GM21390 (cell line): ENCODE measurements around the gene SLC5A5.
"Not testable (repeated sequence)": the region's sequence is repeated elsewhere in the genome, so short reads cannot be mapped to it uniquely, and the experiment has no call there.

Source experiments
- ATAC-seq: cut with Tn5 transposase; IDR thresholded peaks from one replicate; pipeline ENCODE4 v1.9.1; 2021; ENCODE audit not compliant: unreplicated experiment

Gene SLC5A5

DNA sequence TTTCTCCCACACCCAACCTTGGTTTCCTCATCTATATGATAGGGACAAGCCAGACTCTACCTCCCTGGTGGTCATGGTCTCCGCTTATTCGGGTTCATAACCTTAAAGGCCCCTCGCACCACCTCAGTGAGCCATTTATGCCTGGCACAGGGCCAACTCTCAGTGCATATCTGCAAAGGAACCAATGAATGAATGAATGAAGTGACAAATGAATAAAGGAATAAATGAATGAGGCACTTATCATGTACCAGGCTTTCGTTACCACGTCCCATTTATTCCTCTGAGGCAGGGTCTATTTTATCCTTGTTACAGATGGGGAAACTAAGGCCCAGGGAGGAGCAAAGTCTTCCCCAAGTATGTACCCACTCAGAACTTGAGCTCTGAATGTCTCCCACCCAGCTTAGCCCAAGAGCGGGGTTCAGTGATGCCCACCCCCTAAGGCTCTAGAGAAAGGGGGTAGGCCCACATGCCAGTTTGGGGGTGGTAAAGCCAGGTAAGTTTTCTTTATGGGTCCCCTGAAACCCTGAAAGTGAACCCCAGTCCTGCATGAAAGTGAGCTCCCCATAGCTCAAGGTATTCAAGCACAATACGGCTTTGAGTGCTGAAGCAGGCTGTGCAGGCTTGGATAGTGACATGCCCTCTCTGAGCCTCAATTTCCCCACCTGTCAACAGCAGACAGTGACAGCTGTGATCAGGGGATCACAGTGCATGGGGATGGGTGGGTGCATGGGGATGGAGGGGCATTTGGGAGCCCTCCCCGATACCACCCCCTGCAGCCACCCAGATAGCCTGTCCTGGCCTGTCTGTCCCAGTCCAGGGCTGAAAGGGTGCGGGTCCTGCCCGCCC, 490 bp upstream of the SLC5A5 start:
- no peak for ATAC-seq

DNA sequence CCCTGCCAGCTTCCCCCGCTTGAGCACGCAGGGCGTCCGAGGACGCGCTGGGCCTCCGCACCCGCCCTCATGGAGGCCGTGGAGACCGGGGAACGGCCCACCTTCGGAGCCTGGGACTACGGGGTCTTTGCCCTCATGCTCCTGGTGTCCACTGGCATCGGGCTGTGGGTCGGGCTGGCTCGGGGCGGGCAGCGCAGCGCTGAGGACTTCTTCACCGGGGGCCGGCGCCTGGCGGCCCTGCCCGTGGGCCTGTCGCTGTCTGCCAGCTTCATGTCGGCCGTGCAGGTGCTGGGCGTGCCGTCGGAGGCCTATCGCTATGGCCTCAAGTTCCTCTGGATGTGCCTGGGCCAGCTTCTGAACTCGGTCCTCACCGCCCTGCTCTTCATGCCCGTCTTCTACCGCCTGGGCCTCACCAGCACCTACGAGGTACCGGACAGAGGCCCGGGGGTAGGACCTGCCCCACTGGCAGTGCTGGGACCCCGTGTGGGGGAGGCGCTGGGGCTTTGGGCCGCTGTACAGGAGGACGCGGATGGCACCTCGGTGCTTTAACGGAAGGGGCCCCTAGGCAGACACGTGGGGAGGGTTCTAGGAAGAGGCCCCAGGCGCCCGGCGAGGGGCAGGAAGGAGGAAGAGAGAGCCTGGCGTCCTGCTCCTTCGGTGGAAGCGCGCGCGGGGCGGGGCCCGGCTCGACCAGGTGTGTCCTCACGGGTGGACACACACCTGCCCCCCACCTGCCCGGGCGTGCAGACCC, 681 bp downstream of the SLC5A5 start:
- ATAC-seq, result no peak

DNA sequence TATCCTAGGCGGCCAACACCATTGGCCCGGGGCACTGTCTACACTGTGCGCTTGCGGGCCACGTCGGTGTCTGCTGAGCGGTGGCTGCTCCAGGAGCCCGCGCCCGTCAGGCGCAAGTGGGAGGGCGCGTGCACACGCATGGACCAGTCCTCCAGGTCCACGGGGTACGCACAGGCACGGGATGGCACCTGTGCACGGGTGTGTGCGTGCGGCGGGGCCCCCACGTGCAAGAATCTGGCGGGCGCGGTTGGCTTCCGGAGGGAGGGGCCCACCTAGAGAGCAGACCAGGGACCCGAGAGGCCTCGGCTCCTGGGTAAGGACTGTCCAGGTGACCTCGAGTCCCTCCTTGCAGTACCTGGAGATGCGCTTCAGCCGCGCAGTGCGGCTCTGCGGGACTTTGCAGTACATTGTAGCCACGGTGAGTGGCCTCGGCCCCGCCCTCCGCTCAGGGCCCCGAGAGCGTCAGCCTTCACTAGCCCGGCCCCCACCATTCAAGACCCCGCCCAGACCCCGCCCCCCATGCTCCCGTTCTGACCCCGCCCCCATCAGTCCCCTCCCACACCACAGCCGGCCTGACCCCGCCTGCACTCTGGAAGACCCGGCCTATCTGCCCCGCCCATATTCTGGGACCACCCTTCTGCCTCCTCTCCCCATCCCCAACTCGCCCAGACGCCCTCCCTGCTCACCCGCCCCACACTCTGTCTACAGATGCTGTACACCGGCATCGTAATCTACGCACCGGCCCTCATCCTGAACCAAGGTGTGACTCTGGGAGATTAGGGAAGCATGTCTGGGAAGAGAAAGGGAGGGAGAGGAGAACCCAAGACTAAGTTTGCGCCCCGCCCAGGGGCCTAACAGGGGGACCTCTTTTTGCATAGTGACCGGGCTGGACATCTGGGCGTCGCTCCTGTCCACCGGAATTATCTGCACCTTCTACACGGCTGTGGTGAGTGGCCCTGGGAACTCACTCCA, 2.3 kb downstream of the SLC5A5 start:
- no peak for ATAC-seq

DNA sequence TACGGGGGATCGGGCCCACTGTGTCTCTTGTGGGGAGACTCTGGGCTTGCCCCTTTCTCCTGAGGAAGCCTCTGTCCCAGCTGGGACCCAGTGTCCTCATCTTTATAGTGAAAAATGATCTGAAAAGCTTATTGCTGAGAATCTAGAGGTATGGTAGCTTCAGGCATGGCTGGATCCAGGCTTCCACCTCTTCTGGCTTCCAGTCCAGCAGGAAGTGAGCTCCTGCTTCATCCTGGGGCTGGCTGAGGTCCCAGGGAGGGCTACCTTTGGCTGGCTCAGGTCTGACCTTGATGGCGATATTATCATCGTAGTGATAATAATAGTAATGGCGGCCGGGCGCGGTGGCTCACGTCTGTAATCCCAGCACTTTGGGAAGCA, 3.0 kb downstream of the SLC5A5 start:
- no peak for ATAC-seq

DNA sequence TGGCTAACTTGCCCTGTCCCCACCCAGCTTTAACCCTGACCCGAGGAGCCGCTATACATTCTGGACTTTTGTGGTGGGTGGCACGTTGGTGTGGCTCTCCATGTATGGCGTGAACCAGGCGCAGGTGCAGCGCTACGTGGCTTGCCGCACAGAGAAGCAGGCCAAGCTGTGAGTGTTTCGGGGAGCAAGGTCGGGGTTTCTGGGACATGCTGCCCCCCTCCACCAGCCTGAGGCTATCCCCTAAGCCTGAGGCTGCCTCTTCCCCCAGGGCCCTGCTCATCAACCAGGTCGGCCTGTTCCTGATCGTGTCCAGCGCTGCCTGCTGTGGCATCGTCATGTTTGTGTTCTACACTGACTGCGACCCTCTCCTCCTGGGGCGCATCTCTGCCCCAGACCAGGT, 6.0 kb downstream of the SLC5A5 start:
- ATAC-seq, result no peak

DNA sequence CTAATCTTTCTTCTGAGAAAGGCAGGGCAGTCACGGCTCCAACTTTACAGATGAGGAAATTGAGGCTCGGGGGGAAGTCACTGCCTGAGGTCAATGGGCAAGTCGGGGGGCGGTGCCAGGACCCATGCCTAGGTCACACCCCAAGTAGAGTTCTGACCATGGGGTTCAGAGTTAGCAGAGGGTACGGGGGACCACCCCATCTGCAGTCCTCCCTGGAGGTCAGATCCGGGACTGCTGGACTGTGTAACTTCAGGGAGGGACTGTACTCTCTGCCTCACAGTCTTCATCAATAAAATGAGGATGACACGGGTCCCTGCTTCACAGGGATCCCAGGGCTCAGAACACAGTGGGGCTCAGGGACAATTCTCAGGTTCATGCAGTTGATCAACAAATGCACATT, 7.7 kb downstream of the SLC5A5 start:
- ATAC-seq, result no peak

DNA sequence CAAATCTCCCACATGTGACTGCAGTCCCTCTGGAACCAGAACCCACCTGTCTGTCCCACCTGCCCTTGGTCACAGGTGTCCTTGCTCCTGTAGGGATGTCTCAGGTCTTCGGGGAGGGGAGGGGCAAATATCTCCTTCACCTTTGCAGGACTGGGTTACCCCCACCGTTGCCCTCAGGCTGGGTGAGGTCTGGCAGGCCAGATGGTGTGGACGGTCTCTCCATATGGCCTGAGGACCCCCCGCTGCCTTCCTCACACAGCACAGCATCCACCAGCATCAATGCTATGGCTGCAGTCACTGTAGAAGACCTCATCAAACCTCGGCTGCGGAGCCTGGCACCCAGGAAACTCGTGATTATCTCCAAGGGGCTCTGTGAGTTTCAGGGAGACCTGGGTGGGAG, 10.0 kb downstream of the SLC5A5 start:
- no peak for ATAC-seq

DNA sequence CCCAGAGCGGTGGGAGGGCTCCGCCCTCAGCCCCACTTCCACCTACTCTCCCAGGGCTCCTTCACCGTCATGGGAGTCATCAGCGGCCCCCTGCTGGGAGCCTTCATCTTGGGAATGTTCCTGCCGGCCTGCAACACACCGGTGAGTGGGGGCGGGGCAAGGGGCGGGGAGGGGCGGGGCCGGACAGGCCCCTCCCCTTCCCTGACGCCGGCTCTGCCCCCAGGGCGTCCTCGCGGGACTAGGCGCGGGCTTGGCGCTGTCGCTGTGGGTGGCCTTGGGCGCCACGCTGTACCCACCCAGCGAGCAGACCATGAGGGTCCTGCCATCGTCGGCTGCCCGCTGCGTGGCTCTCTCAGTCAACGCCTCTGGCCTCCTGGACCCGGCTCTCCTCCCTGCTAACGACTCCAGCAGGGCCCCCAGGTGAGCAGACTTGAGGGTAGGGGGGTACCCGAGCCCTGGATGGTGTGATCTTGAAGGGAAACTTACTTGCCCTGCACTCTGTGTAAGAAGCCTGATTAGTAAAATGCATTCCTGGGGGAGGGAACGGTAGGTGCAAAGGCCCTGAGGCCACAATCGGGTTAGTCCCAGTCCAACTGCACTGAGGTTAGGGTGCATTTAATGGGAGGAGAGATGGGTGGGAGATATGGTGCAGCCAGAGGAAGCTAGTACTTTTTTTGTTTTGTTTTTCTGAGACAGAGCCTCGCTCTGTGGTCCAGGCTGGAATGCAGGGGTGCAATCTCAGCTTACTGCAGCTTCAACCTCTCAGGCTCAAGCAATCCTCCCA, 12.1 kb downstream of the SLC5A5 start:
- no peak for ATAC-seq

DNA sequence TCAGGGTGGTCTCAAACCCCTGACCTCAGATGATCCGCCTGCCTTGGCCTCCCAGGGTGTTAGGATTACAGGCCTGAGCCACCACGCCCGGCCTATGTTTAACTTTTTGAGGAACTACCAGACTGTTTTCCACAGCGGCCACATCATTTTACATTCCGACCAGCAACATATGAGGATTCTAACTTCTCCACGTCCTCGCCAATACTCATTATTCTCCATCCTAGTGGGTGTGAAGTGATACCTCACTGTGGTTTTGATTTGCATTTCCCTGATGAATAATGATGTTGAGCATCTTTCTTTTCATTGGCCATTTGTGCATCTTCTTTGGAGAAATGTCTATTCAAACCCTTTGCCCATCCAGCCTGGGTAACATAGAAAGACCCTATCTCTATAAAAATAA, 14.8 kb downstream of the SLC5A5 start:
- ATAC-seq, result no peak

DNA sequence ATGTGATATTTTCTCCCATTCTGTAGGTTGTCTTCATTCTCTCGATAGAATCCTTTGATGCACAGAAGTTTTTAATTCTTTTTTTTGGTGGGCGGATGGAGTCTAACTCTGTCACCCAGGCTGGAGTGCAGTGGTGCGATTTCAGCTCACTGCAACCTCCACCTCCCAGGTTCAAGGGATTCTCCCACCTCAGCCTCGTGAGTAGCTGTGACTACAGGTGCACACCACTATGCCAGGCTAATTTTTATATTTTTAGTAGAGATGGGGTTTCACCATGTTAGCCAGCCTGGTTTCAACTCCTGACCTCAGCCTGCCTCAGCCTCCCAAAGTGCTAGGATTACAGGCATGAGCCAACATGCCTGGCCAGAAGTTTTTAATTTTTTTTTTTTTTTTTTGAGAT, 15.5 kb downstream of the SLC5A5 start:
- not testable (repeated sequence) for ATAC-seq

DNA sequence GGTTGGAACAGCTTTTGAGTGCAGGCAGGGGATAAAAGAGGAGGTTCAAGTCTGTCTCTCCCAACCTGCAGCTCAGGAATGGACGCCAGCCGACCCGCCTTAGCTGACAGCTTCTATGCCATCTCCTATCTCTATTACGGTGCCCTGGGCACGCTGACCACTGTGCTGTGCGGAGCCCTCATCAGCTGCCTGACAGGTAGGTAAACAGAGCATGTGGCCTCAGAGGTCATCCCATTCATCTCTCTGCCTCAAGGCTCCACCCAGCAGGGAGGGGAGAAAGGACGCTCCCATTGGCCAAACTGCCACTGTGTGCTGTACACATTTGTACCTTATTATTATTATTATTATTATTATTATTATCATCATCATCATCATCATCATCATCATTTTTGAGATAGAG, 16.5 kb downstream of the SLC5A5 start:
- no peak for ATAC-seq

DNA sequence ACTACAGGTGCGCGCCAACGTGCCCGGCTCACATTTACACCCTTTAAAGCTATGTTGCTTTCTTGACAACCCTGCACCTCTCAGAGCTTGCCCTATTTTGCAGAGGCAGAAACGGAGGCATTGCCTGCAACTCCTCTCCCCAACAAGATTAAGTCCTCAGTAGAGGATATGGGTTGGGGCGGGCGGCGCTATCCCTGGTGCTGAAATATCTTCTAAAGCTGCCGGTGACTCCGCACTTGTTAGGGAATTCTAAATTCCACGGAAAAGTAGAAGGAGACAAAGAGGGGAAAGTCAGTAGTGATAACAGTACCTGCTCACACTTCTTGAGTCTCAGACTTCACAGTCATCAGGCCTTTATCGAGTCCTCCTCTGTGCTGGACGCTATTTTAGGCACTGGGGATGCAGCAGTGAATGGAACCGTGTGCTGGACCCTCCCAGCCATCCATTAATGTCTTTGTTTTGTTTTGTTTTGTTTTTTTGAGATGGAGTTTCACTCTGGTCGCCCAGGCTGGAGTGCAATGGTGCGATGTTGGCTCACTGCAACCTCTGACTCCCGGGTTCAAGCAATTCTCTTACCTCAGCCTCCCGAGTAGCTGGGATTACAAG, 18.0 kb downstream of the SLC5A5 start:
- ATAC-seq, result no peak

DNA sequence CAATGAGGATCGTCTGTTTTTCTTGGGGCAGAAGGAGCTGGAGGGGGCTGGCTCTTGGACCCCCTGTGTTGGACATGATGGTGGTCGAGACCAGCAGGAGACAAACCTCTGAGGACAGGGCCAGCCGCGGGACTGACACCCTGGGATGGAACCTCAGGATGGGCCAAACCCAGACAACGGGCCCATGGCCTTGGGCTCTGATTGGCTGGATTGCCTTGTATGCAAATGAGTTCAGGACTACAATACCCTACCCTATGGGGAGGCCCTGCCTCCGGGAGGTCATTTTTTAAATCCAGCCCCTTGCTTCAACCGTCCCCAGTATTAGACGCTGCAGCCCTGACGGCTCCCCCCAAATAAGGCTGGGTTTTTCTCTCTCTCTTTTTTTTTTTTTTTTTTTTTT, 22.0 kb downstream of the SLC5A5 start:
- no peak for ATAC-seq

DNA sequence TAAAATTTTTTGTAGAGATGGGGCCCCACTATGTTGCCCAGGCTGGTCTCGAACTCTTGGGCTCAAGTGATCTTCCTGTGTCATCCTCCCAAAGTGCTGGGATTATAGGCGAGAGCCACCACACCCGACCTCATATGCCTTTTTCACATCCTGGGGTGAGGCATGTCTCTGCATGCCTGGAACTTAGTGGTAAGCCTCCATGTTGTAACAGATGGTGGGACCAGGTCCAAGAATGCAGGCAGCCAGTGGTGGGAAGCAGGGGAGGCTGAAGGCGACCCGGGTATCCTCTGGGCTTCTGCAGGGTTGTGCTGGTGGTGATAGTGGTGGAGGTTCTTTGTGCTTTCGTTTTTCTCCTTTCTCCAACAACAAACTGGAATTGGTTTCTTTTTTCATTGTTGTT, 31.0 kb downstream of the SLC5A5 start:
- ATAC-seq, result no peak

DNA sequence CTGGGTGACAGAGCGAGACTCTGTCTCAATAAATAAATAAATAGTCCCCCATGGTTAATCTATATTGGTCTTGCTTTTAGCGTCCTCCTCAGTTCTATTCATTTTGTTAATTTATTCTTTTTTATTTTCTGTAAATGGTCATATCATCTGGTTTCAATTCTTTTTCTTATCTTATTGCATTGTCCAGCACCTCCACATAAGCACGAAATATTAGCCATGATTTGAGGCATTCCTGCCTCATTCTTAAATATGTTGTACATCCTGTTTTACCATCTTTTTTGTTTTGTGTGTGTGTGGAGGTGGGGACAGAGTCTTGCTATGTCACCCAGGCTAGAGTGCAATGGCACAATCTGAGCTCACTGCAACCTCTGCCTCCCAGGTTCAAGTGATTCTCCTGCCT, 36.5 kb downstream of the SLC5A5 start:
- no peak for ATAC-seq

DNA sequence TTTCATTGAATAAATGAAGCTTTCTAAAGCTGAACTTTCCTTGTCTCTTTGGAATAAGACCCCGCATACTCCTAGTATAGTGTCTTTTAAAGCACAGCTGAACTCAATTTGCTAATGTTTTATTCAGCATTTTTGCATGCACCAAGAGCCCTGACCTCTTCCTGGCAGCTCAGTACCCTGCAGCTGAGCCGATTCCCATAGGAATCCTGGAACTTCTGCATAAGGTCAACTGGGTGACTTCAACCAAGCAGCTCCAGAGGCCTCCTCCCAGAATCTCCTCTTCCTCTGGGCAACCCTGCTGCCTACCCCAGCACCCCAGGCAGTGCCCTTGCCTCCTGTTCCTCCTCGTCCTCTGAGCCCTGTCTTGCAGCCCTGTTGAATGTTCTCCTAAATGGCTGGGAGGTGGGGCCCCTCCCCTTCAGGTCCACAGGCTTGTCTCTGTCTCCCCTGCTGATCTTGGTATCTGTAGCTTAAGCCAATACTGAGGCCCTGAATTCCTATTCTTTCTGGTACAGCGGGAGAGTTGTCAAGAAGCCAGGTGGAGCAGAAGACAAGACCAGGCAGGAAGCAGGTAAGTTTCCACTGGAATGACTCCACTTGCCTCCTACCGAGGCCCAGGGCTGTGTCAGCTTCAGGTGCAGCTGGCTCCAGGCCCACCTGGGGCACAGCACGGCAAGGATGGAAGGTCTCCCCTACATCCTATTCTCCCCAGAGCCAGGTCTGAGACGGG, 37.4 kb downstream of the SLC5A5 start:
- no peak for ATAC-seq

DNA sequence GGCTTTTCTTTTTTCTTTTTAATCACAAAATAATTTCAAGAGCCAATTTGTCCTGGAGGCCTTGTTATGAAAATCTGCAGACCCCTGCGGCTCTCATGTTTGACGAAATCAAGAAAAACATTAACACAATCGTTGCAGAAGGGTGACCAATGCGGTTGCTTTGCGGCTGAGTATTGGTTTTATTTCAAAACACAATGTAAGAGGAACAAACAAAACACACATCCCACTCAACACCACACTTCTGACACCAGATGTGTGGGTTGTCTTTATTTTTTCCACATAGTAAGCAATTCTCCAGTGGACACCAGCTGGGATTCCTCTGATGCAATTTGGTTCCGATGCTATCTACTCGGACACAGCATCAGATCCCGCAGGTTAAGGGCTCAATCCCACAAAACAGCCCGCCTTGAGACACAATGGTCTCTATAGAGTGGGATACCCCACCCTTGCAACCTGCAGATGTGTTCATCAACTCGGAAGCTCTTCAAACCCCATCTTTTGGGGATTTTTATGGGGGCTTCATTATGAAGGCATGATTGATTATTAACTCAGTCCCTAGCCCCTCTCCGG, 39.1 kb downstream of the SLC5A5 start:
- no peak for ATAC-seq

DNA sequence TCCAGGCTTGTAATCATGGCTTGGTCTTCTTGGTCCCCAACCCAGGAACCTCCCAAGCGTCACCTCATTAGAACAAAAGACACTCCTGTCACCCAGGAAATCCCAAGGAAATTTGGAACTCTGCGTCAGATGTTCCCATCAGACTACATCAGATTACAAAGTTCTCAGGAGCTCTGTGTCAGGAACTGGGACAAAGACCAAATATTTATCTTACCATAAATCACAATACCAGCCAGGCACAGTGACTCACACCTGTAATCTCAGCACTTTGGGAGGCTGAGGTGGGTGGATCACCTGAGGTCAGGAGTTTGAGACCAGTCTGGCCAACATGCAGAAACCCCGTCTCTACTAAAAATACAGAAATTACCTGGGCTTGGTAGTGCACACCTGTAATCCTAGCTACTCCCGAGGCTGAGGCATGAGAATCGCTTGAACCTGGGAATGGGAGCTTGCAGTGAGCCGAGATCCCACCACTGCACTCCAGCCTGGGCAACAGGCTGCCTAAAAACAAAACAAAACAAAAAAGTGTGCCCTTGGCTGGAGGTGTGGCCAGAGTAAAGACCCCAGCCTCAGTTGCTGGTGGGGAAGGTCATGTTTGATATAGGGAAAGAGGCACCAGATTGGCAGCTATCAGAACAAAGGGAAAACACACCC, 44.3 kb downstream of the SLC5A5 start:
- no peak for ATAC-seq

DNA sequence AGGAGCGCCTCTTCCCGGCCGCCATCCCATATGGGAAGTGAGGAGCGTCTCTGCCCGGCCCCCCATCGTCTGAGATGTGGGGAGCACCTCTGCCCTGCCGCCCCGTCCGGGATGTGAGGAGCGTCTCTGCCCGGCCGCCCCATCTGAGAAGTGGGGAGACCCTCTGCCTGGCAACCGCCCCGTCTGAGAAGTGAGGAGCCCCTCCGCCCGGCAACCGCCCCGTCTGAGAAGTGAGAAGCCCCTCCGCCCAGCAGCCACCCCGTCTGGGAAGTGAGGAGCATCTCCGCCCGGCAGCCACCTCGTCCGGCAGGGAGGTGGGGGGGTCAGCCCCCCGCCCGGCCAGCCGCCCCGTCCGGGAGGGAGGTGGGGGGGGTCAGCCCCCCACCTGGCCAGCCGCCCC, 46.4 kb downstream of the SLC5A5 start:
- not testable (repeated sequence) for ATAC-seq
